AG04449 (cell line): ENCODE data around the gene STUM.

Experiments used
- CTCF ChIA-PET: fragments of 350-600 bp; formaldehyde crosslinking; extraction: SDS; loops from one replicate; lab custom pipeline; 2021; ENCODE audit warnings: antibody characterized with exemption; lab: Yijun Ruan, JAX
- POLR2A ChIA-PET: fragments of 400-600, 350-600 bp; formaldehyde crosslinking; extraction: SDS; loops from one replicate; lab custom pipeline; 2020; ENCODE audit warnings: antibody characterized with exemption, inconsistent platforms; lab: Yijun Ruan, JAX
- DNase-seq: peaks from one replicate; pipeline ENCODE4 v3.0.0-alpha.2; 2010; ENCODE audit warnings: low read depth, low spot score
- H3K4me3 ChIP-seq: 2 replicates; pipeline ENCODE4 v1.5.1; 2011; ENCODE audit warnings: low read depth, mild to moderate bottlenecking, control low read depth, low read length
- CTCF ChIP-seq: IDR thresholded peaks from one replicate; pipeline ENCODE4 v1.5.1; 2011; ENCODE audit warnings: mild to moderate bottlenecking, moderate library complexity, low read length, control low read depth, inconsistent platforms; ENCODE audit not compliant: insufficient read depth; ENCODE audit errors: missing control alignments

Gene STUM

GRCh38 chr1:226656601-226657277, 108.2 kb downstream of the STUM start:
- DNase-seq = peak; percentile 38
- no peak for TF ChIP-seq CTCF
- ChIA-PET CTCF (interaction anchor here (2.0 kb wide), 1 partner anchor 172 kb away, joined by 7 read pairs; no protein-coding TSS in a partner anchor), POLR2A (no interaction called here)
- no peak overlapping the region for H3K4me3 ChIP-seq

- POLR2A ChIA-PET = no interaction called here
- DNase-seq = no peak
- H3K4me3 ChIP-seq = no peak overlapping the region
- no peak for TF ChIP-seq CTCF
- CTCF ChIA-PET = interaction anchor here (1.5 kb wide), 1 partner anchor 171 kb away, joined by 3 read pairs; no protein-coding TSS in a partner anchor
These were observed 109.5 kb downstream of the STUM start for GRCh38 chr1:226657895-226658545.

GRCh38 chr1:226658546-226659125, 110.1 kb downstream of the STUM start:
- H3K4me3 ChIP-seq = no peak overlapping the region
- ChIA-PET CTCF (interaction anchor here (1.5 to 1.8 kb wide), 2 partner anchors 32 to 170 kb away, joined by 3 to 5 read pairs; no protein-coding TSS in a partner anchor), POLR2A (no interaction called here)
- TF ChIP-seq CTCF = no peak
- no peak for DNase-seq
